Measurements from ENCODE around the gene COX7A2L.

COX7A2L gene

DNA sequence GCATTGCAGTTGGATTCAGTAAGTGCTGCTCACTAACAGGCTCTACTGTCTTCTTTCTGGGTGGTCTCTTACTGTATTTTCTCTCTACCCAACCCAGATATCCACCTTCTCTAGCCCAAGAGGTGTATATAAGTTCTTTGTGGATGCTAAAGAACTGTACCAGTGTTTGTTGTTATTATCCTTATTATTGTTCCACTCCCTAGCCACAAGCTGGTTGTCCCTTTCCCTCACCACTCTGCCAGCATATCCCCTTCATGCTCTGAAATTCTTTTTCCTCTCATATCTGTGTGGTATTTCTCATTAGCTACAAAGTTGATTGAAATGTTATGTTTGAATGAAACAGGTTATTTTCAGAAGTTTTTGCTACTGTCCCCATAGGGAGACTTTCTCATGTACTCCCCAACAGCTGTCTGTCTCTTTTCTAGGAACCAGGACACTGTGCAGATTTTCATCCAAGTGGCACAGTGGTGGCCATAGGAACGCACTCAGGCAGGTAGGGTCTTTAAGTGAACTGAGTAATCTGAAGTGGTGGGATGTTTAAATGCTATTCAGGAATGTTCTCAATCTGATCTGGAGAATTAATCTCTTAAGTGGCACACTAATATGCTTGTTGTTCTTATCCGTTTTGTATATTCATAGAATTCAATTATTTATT lies 56.8 kb downstream of the COX7A2L start:
- H3K9me3 ChIP-seq (ENCODE audit: control insufficient read depth, insufficient read depth, low read length) = no peaks in the 10 kb centered on the region
- H3K9ac ChIP-seq (ENCODE audit: low read depth, low read length) = no peak overlapping the region
- no peaks in the 10 kb centered on the region for H3K4me1 ChIP-seq (ENCODE audit: control insufficient read depth, insufficient read depth, low read length)
- peaks cover 8% of the 10 kb centered on the region for H3K36me3 ChIP-seq (ENCODE audit: control insufficient read depth, insufficient read depth, low read length)
- H3K27me3 ChIP-seq (ENCODE audit: control insufficient read depth, insufficient read depth, low read length) = no peaks in the 10 kb centered on the region
- no peak overlapping the region for H3K4me3 ChIP-seq (ENCODE audit: low read depth, low read length)

DNA sequence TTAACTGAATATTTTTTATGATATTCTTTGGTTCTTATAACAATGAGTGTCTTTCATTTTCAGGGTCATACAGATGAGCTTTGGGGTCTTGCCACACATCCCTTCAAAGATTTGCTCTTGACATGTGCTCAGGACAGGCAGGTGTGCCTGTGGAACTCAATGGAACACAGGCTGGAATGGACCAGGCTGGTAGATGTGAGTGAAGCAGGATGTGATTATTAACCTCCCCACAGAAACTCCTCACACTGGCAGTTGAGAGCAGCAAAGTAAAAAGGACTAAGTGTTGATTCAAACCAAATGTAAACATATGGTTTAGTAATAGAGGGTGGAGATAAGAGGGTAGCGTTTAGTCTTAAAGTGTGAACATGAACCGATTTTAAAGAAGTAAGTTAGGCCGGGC lies 57.8 kb downstream of the COX7A2L start:
- H3K4me3 ChIP-seq (ENCODE audit: low read depth, low read length) = no peak overlapping the region
- H3K36me3 ChIP-seq (ENCODE audit: control insufficient read depth, insufficient read depth, low read length) = peaks cover 5% of the 10 kb centered on the region
- H3K9ac ChIP-seq (ENCODE audit: low read depth, low read length) = no peak overlapping the region
- no peaks in the 10 kb centered on the region for H3K27me3 ChIP-seq (ENCODE audit: control insufficient read depth, insufficient read depth, low read length)
- H3K4me1 ChIP-seq (ENCODE audit: control insufficient read depth, insufficient read depth, low read length) = no peaks in the 10 kb centered on the region
- no peaks in the 10 kb centered on the region for H3K9me3 ChIP-seq (ENCODE audit: control insufficient read depth, insufficient read depth, low read length)

DNA sequence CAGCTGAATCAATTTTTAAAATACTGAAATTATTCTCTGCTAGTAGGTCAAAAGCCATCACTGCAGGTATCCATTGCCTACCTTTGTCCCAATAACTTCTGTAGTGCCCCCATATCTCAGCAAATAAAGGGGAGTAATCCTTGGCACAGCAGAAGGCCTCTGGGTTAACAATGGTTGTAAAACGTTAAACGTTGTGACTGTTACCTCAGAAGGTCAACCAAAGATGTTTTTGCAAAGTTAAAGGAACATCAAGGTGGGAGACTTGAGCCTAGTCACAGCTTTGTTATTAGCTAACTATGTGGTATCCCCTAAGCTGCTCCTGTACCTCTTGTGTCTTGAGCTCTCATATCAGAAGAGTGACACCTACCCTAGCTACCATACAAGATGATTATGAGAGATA lies 60.5 kb downstream of the COX7A2L start:
- Histone ChIP-seq H3K9me3 (ENCODE audit: control insufficient read depth, insufficient read depth, low read length) (no peaks in the 10 kb centered on the region), H3K27me3 (ENCODE audit: control insufficient read depth, insufficient read depth, low read length) (no peaks in the 10 kb centered on the region), H3K9ac (ENCODE audit: low read depth, low read length) (no peak overlapping the region), H3K36me3 (ENCODE audit: control insufficient read depth, insufficient read depth, low read length) (peaks cover 5% of the 10 kb centered on the region), H3K4me3 (ENCODE audit: low read depth, low read length) (no peak overlapping the region), H3K4me1 (ENCODE audit: control insufficient read depth, insufficient read depth, low read length) (no peaks in the 10 kb centered on the region)
